Activated T-cell treated with anti-CD3 and anti-CD28 coated beads for 48 hours (primary cell): ENCODE measurements around the gene PRKAR1A.

Experiments
- DNase-seq: peaks from one replicate; pipeline ENCODE4 v3.0.0-alpha.2; 2020; ENCODE audit warnings: low read depth

PRKAR1A gene

DNA sequence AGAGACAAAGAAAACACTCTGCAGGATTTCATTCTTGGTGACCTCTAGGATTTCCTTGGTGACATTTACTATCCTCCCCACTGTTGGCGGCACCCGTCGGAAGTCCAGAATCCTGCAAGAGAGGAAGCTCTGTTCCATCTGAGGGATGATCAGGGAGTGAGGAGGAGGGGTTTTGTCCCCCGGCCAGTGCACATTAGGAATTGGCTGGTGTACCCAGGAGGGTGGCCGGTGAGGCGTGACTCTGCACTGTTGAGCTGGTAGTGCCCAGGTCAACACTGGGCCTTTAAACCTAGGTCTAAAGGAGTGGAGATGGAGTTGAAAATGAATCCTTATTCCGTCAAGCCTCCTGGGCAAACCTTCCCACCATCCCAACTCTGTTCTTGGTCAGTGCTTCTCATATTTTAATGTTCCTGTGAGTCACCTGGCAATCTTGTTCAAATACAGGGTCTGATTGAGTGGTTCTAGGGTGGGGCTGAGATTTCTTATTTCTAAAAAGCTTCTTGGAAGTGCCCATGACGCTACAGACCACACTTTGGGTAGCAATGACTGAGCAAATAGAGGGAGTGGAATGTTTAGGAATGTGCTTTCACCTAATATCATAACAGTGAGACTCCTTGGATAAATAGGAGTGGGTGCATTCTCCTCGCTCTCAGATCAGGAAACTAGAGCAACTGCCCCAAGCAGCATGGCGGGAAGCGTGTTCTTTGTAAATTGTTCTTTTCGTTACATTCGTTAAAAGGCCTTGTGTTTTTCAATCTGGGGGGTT is 30.7 kb downstream of the PRKAR1A start:
- no peak for DNase-seq

DNA sequence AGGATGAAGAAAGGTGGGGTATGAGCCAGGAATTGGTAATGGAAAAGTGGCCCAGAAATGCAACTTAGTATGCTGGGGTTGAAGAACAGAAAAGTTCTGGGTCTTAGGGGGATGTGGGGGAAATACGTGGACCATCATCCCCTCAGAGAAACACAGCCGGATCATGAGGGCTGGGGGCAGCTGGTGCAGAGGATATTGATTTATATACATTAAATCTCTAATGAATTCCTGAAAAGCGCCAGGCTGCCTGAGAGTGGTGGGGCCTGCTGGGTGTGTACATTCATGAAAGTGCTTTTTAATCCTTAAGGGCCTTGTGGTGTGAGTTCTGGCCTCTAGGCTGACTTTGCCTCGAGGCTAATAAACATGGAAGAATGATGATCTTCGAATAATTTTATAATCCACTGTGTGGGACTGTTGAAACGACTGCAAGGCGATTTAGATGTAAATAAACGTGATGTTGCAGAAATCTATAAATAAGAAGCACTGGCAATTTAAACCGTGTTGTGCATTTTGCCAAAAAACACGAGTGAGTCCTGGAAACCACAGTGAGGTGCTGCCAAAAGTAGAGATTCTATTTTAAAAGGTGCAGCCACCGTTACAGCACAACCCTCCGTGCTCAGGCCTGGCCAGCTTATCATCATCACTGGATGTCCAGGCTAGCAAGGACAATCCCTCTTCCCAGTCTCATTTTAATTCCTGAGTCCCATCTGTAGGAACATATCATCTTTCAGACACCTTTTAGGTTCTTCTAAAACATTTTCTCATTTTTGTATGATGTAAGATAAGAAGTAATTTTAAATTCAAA is 32.1 kb downstream of the PRKAR1A start:
- no peak for DNase-seq

DNA sequence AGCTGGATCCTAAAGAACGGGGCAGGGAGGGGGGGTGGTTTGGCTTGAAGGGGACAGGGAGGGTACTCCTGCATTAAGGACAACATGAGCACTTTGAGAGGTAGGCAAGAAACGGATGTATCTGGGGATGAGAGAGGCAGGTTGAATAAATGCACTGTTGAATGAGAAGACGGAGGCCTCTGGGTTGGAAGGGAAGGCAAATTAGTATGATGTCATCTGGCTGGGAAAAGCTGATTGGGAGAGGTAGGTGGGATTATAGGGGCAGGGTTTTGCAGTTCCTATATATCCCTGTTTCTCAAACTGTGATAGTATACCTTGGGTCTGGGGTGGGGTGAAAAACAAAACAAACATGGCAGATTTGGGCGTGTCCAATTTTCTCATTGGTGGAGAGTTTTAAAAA is 44.3 kb downstream of the PRKAR1A start:
- DNase-seq = no peak

DNA sequence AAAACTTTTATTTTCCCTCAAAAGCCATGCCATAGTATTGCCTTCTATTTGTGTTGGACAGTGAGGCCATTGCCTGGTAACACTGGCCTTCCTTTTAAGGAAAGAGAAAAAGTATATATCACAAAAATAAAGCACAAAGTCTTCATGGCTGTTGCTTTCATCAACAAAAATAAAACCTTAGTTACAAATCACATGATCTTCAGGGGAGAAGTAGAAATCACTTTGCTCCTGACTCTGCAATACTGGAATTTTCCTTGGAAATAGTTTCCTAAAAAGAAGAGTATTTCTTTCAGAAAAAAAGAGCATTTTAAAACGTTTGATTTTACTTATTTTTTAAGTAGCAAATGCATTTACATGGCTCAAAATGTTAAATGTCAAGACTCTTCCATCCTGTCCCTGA is 47.1 kb downstream of the PRKAR1A start:
- DNase-seq = no peak

DNA sequence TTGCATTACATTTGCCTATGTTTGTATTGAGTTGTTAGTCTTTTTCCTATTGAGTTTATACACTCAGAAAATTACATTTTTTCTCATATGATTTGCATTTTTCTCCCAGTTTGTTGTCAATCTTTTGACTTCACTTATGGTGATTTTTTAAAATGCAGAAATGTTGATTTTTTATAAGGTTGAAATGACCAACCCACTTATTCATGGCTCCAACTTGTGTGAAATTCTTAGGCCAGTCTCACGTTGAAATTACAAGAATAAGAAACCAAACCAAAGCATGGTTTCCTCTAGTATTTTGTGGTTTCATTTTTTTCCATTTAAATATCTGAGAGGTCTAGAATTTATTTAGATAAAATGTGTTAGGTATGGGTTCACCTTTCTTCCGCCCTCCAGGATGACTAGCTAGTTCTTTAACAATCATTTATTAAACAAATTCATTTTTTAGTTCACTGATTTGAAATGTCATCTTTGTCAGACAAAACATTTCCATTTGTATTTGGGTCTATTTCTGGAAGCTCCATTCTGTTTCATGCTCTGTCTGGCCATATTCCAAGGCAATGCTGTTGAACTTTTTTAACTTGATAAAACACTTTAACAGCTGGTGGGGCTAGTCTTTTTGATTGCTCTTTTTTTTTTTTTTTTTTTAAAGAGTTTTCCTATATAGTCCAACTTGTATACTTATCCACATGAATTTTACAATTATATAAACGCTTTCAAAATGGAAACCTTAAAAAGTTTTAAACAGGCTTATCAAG is 48.9 kb downstream of the PRKAR1A start:
- DNase-seq = no peak

DNA sequence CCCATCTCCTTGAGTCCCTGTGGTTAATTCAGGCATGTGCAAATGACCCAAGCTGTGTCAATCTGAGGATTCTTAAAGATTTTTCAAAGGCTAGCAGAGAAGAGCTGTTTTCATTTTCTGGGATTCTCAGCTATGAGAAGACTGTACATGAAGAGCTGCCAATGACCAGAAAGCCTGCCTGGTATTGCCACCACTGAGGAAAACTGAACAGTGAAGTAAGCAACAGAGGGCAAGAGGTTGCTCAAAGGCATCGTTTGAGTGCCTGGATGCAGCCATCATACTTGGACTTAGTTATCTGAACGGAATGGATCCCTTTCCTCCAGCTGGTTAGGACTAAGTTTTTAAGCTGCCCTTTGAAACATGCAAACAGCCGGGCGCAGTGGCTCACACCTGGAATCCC is 50.5 kb downstream of the PRKAR1A start:
- no peak for DNase-seq

DNA sequence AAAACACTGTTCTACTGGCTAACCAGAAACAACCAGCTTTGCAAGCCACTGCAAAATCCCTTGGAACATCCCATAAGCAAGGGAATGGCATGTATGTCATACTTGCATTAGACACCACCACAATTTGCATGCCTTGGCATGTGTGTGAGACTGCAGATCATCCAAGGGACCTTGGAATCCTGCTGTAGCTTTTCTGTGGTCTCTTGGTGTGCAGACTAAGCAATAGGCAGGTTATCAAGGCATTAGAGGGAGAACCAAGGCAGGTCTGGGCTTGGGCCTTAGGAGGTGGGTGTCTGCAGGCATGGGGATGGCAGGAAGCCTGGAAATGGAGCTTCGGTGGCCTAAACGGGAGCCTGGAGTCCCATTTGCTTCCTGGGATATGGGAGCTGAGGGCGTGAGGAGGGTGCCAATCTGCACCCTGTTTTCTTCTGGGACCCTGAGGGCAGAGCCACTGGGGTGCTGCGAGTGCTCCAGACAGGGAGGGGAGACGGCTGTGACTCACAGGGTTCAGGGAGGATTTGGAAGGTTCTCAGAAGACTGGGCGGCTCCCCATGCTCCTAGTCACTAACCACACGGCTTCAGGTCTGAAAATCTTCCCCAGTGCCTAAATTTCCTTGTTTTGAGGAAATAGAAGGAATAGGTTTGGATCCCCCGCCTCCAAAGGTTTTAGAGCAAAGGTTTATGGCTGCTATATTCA is 52.3 kb downstream of the PRKAR1A start:
- no peak for DNase-seq

DNA sequence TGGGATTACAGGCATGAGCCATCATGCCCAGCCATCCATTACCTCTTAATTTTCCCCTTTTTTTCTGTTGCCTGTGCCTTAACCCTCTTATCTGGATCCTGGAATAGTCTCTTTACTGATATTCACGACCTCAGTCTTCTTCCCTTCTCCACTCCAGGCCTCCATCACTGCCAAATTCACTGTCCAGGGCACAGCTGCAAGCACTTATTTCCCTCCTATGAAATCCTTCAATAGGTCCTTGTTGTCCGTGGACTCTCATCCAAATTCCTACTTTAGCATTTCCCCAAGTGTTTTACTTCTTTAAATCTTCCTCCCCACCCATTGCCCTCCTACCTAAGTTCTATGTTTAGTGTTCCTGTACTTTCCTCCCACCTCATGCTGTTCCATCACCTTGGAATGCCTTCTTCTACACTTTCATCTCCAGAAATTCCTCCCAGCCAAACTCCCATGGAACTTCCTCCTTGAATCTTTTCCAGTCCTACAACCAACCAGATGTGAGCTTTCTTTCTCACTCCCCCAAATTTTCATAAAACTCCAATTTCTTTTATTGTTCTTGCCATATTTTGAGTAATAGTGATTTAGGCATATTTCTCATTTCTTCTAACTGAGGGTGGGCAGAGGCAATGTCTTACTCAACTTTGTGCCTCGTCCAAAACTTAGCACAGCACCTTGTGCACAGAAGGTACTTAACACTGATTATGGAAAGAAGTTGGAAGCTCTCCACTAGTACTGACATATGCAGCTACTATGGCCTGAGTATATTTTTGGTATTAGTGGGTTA is 53.6 kb downstream of the PRKAR1A start:
- no peak for DNase-seq

DNA sequence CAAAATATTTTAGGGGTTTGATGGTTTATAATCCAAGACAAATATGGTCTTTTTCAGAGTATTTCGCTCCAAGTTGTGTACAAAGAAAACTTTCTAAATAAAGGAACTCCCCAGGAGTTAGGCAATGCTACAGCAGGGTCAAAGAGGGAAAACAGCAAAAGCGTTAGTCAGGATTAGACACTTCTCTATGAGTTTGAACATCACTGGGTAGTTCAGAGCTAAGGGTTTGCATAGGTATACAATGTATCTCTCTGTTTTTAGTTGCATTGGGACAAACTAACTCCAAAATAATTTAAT is 54.2 kb downstream of the PRKAR1A start:
- DNase-seq = no peak

DNA sequence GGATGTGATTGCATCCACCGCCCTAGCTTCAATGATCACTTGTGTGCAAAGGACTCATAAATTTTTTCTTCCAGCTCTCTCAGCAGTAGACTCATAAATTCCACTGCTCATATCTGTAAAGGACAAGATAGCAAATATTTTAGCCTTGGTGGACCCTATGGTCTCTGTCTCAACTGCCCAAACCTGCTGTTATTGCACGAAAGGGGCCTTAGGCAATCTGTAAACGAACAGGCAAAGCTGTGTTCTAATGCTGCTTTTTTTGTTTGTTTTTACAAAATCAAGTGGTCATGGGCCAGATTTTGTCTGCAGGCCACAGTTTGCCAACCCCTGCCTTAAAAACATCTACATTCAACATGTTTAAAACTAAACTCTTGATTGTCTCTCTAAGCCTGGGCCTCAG is 54.8 kb downstream of the PRKAR1A start:
- DNase-seq = no peak

DNA sequence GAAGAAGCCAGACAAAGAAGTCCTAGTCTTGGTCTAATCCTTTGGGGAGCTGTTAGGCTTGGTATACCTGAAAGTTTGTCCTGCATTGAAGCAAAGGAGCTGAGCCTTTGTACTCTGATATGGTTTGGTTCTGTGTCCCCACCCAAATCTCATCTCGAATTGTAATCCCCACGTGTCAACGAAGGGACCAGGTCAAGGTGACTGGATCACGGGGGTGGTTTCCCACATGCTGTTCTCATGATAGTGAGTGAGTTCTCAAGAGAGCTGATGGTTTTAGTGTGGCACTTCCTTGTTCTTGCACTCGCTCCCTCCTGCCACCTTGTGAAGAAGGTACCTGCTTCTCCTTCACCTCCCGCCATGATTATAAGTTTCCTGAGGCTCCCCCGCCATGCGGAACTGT is 55.4 kb downstream of the PRKAR1A start:
- DNase-seq = no peak

DNA sequence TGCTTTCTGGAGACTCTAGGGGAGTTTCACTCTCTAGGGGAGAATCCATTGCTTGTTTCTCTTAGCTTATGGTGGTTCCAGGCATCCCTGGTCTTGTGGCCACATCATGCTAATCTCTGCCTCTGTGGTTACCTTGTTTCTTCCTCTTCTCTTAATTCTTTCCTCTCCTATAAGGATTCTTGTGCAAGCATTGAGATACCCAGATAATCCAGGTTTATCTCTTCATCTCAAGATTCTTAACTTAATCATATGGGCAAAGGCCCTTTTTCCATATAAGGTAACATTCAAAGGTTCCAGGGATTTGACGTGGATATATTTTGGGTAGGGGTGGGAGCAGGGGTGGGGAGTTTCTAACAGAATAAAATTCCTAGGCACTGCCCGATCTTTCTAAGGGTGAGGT is 56.4 kb downstream of the PRKAR1A start:
- no peak for DNase-seq

DNA sequence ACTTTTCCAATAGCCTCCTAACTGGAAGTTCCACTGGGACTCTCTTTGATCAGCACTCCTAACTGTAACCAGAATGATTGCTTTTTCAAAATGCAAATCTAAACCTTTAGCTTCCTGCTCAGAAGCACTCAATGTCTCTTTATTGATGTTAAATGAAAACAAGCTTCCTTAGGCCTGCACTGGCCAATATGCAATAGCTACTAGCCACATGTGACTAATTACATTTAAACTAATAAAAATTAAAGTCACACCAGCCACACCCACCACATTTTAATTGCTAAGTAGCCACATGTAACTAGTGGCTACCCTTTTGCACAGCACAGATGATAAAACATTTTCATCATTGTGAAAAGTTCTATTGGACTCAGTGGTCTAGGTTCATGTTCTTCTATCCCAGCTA is 57.1 kb downstream of the PRKAR1A start:
- no peak for DNase-seq

DNA sequence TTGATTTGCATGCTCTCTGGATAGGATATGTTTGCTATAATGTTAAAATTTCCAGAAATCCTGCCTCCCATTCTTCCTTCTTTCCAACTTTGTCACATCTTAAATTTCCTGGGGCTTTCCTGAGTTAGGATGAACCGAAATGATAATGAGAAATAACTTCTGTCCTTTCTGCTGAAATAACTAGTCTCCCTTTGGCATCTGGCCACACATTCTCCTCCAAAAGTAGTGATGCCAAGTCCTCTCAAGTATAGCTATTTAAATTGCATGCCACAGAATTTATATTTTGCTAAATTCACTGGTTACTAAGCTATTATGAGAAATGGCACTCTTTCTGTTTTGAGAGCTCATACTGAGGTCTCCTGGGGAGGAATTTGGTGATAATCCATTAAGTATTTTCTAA is 58.3 kb downstream of the PRKAR1A start:
- DNase-seq = no peak

DNA sequence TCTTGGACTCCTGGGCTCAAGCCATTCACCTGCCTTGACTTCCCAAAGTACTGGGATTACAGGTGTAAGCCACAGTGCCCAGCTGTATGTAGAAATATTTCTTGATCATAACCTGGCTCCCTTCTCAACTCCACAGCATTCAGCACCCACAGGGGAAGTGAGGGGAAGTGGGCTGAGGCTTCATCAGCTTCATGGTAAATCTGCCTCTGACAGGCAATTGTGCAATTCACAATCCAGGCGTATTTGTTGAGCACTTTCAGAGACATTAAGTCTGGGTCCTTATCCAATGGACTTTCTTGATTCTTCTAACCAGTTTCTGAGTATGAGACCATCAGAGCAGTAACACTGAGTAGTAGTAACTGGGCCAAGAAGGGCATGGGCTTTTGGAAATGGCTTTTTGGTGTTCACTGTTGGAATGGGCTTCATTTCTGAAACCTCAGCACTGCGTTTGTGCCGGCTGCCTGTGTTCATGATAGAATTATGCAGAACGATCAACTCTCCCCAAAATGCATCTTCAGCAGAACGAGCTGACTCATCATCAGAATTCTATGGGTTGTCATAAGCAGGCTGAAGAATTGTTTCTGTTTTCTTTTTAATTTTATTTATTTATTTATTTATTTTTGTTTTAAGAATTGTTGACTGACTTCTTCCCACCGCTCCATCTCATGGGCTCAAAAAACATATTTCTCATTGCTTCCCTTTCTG is 60.1 kb downstream of the PRKAR1A start:
- DNase-seq = no peak

DNA sequence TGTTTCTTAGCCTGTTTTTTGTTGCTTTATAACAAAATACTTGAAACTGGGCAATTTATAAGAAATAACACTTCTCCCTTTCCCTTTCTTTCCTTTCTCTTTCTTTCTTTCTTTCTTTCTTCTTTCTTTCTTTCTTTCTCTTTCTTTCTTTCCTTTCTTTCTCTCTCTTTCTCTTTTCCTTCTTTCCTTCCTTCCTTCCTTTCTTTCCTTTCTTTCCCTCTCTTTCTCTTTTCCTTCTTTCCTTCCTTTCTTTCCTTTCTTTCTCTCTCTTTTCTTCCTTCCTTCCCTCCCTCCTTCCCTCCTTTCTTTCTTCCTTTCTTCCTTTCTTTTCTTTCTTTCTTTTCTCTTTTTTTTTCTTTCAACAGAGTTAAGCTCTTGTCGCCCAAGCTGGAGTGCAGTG is 61.1 kb downstream of the PRKAR1A start:
- DNase-seq = no peak

DNA sequence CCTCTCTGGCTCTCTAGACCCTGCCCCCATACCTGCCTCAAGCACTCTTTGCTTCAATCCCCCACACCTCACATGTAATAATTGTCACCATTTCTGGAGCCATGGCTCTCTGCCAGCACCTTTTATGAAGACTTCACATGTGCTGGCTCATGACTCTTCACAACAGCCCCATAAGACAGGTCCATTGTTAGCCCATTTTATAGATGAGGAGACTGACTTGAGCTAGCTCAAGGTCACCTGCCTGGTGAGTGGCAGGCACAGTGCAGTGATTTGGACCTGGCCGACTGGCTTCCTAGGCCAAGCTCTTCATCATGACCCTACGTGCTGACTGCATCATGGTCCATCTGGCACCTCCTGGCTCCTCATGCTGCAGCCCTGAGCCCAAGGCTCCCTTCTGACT is 63.9 kb downstream of the PRKAR1A start:
- no peak for DNase-seq

DNA sequence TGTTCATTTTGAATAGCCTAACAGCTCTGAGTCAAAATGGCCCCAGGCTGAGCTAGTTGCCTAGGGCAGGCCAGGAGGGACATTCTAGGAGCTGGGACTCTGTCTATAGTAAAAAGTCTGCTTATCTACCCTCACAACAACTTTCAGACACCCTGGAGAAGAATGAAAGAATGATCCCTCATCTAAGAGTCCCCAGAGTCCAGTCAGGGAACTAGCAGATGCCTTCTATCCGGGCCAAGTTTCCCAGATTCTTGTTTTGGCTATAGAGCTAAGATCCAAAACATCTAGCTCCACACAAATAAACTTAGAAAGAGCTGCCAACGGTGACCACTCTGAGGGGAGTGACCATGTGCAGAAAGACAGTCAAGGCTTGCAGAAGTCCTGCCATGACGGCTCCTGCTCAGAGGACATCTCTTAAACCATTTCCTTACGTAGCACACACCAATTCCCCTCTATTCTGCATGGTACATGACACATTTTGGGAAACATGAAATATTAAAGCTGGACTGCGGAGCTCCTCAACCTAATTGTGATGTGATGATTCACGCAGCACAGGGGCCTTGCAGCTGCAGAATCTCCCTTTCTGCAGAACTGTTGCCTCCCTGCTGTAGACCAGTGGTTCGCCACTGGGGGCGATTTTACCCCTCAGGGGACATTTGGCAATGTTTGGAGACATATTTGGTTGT is 64.7 kb downstream of the PRKAR1A start:
- DNase-seq = no peak

DNA sequence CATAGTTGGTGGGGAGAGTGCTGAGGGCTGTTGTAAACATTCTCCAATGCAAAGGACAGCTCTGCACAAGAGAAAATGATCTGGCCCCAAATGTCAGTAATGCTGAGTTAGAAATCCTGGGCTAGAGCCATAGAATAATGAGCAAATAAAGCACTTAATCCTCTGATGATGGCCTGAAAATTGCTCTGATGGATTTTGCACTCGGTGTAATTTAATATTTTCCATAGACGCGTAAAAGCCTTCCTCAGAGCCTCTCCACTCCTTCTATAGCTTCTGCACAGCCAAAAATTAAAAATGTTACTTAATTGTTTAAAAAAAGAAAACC is 65.2 kb downstream of the PRKAR1A start:
- DNase-seq = no peak

DNA sequence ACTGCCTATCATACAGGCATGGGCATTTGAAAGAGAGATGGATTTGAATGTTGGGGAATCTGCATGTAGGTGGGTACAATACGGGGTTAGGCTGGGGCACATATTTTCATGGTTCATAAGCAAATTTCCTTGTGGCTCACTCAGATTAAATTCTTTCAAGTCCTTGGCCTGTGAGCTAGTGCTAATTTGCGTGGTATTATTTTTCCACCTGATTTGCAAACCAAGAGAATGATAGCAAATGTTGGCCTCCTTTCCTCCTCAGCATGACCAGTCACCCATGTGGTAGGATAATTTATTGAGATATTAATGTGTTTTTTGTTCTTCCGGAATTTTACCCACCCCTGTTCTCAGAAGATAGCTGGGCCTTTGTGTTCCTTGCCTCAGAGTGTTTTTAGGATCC is 66.0 kb downstream of the PRKAR1A start:
- DNase-seq = no peak
